Measurements from ENCODE around the gene VDAC1.
"Not testable (repeated sequence)": the region's sequence is repeated elsewhere in the genome, so short reads cannot be mapped to it uniquely, and the experiment has no call there.

Gene VDAC1

DNA sequence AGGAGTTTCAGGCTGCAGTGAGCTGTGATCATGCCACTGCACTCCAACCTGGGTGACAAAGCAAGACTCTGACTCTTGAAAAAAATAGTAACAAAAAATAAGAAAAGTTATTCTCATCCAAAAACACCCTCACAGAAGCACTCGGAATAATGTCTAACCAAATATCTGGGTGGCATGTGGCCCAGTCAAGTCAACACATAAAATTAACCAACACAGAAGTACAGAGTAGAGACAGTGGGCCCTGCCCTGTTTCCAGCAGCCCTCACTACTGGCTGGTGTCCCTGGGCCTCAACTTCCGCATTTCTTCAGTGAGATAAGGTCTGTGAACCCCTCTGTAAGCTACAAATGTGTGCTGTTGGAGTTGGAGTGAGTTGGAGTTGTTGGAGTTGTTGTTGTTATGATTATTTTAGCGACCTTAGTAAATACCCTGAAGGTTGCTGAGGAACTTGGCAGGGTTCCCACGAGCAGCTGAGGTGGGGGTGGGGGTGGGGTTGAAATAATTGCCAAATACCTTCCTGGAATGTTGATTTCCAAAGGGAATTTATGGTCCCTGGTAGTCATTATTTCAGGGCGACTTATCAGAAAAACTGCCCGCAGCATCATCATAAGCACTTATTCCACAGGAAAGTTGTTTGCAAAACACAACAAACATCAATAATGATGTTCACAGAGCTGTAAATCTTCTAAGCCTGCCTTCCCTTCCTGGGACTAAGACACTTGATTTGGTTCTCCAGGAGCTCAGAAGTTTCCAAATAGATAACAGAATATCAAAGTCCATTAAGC is 66.5 kb downstream of the VDAC1 start:
- no peak for DNase-seq

DNA sequence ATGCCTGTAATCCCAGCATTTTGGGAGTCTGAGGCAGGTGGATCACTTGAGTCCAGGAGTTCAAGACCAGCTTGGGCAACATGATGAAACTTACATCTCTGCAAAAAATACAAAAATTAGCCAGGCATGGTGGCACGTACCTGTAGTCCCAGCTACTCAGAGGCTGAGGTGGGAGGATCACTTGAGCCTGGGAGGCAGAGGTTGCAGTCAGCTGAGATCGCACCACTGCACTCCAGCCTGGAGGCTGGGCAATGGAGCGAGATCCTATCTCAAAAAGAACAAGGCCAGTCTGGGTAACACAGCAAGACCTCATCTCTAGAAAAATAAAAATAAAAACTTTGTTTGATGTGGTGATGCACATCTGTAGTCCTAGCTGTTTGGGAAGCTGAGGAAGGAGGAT is 67.1 kb downstream of the VDAC1 start:
- DNase-seq = not testable (repeated sequence)

- DNase-seq = no peak
These were observed 68.1 kb downstream of the VDAC1 start for GRCh38 chr5:133936651-133937015.

DNA sequence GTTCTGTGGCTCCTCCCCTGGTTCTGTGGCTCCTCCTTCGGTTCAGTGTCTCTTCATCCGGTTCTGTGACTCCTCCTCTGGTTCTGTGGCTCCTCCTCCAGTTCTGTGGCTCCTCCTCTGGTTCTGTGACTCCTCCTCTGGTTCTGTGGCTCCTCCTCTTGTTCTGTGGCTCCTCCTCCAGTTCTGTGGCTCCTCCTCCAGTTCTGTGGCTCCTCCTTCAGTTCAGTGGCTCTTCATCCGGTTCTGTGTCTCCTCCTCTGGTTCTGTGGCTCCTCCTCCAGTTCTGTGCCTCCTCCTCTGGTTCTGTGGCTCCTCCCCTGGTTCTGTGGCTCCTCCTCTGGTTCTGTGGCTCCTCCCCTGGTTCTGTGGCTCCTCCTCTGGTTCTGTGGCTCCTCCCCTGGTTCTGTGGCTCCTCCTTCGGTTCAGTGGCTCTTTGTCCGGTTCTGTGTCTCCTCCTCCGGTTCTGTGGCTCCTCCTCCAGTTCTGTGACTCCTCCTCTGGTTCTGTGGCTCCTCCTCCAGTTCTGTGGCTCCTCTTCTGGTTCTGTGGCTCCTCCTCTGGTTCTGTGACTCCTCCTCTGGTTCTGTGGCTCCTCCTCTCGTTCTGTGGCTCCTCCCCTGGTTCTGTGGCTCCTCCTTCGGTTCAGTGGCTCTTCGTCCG is 68.7 kb downstream of the VDAC1 start:
- not testable (repeated sequence) for DNase-seq

GRCh38 chr5:133935667-133935940 is 69.2 kb downstream of the VDAC1 start:
- no peak for DNase-seq

- no peak for DNase-seq
These were observed 69.7 kb downstream of the VDAC1 start for GRCh38 chr5:133934822-133935666.

GRCh38 chr5:133934311-133934710 is 70.5 kb downstream of the VDAC1 start:
- DNase-seq = no peak

DNA sequence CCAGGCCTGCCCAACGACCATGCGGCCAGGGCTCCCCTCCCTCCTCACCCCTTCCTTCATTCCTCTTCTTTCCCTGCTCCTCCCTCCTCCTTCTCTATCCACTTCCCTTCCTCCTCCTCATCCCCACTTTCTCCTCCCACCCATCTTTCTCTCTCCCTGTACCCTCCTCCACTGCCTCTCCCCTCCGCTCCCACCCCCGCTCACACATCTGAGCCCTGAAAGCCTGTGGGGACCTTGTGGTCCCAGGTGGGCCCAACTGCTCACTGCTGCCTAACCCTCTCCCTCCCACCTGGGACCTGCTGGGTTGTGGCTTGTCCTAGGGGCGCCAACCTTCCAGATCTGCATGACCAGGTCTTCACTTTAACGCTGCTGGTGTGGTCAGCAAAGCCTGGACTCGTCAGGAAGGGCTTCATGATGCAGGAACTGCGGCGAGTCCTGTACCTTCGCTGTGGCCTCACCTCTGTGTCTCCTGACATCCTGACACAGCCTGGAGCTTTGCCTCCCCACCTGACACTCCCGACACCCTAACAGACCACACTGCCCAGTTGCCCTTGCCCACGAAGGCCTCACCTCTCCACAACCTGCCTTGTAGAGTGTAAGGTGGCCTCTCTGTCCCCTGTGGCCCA is 71.0 kb downstream of the VDAC1 start:
- DNase-seq = no peak

- DNase-seq = no peak
These were observed 71.6 kb downstream of the VDAC1 start for GRCh38 chr5:133933169-133933509.

- DNase-seq = no peak
These were observed 72.2 kb downstream of the VDAC1 start for GRCh38 chr5:133932441-133933168.

- DNase-seq = no peak
These were observed 73.2 kb downstream of the VDAC1 start for GRCh38 chr5:133931546-133931945.

GRCh38 chr5:133930813-133931090 is 74.0 kb downstream of the VDAC1 start:
- no peak for DNase-seq

DNA sequence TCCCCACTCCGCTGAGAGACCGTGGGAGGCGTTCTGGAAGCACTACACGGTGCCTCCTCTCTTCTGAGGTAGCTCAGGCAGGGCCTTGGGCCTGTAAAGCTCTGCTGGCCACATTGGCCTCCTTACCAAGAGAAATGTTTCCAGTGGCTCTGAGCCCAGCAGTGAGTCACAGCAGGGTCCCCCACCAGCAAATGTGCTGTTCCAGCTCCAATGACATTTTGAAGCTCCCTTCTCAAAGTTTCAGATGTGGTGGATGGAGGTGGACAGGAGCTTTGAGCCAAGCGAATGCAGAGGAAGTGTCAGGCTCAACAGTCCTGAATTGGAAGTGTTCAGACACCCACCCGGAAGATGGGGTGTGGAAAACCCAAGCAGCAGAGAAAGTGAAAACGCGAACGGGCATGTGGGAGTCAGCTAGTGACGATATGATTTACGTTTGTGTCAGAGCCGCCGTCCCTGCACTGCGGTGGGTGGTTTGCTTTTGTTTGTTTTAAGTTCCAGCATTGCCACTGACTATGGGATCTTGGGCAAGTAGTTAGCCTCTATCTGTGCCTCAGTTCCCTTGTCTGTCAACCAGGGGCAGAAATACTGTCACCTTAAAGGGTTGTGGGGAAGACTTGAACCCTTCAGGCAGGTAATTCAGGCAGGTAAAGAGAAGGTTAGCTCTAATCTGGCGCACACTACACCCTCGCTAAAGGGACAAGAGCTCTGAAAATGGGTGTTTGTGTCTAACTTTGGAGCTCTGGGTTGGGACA is 74.5 kb downstream of the VDAC1 start:
- peak; percentile 57 for DNase-seq

GRCh38 chr5:133928587-133929393 is 76.0 kb downstream of the VDAC1 start:
- no peak for DNase-seq

DNA sequence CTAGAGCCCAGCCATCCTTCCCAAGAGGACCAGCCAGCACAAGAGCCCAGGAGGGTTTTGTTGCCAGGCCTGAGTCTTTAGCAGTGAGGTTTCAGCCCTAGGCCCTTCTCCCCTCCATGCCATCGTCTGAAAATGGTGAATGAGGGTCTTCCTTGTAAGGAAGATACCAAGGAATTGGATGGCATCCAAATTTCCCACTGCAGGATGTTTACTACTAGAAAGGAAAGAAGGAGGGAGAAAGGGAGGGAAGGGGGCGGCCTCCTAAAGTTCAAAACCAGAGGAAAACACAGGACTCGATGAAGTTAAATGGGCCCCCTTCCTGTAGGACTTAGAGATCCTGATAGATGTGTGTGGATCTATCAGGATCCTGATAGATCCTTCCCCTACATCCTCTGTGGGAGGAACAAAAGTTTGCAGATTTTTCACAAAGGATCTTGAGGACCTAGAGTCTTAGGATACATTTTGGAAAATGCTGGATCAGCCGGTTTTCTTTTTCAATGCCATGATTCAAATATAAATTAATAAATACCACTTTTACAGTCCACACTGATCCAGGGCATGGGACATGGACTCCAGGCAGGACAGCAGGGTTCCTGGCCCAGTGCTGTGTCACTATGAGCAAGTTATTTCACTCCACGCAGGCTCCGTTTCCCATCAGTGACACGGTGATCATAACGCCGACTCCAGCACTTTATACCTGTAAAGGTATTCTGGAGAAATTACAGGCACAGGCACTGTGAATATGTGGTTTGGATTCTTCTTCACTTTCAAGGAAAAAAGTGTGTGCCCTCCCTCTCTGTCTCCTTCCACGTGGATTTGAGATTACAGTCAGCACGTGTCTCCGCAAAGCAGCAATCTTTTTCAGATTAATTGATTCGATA is 77.2 kb downstream of the VDAC1 start:
- no peak for DNase-seq

DNA sequence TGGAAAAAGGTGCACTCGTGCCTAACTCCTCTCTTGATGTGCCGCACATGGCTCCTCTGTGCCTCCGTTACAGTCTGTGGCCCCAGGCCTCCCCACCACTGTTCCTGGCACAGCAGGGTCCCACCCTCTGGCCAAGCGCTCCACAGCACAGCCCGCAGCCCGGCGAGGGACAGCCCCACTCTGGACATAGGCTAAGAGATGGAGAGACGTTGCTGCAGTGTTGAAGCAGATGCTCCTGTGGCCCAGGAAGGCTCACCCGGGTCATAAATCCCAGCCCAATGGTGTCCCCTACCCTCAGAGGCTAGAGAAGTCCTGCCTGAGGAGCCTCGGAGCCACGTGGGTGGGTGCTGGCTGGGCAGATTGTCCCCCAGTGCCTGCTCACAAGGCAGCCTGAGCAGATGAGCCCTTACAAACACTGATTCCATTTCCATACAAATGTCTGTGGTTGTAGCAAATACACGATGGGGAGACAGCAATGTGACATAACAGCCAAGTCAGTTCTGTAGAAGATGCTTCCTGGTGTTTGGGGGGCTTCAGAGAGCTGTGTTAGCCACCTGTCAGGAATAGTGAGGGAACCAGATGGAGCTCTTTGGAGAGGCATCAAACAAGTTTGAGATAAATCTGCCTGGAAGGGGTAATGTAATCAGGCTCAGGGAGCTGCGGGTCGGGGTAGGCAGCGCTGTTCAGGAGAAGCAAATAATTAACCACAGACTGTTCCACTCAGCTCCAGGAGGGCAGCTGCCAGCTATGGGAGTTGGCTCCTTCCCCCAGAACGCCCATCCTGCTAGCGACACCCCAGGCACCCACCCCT is 78.1 kb downstream of the VDAC1 start:
- no peak for DNase-seq

- no peak for DNase-seq
These were observed 78.8 kb downstream of the VDAC1 start for GRCh38 chr5:133925866-133926488.

- no peak for DNase-seq
These were observed 79.5 kb downstream of the VDAC1 start for GRCh38 chr5:133925269-133925668.

All from activated CD8-positive, alpha-beta memory T cell treated with anti-CD3 and anti-CD28 coated beads, Interleukin-2, amount 50 U/mL, for 4 hours (primary cell).